ENCODE results near the gene NAA80. TPM values are rescaled to one million over a fixed set of nuclear protein-coding genes. Genes with fewer than 3 reads are reported as not detected.

NAA80 gene
- total and polyA plus RNA-seq, 2 of the 13 experiments (the other 11 are each of a cell fraction or from before 2014, with no cell fraction given), result 3.4 to 8.7 TPM

GRCh38 chr3:50292159-50293078, 6.8 kb downstream of the NAA80 start, which contains the start of gene IFRD2 (continued):
- TF ChIP-seq ZNF670 (CRISPR knock-in tag; IDR thresholded peaks at IDR 0.05; ENCODE audit: borderline replicate concordance), result peak; percentile 88; the same call in 1 of the 2 replicates
- peak; percentile 89; the same call in 2 of the 3 replicates for TF ChIP-seq MXI1 (IDR thresholded peaks at IDR 0.05; ENCODE audit: borderline replicate concordance, low read depth, low read length)
- peak; percentile 96; the same call in 1 of the 2 replicates for TF ChIP-seq ZNF572 (CRISPR knock-in tag; IDR thresholded peaks at IDR 0.05)
- peak; percentile 50; the same call in 1 of the 2 replicates for TF ChIP-seq ZNF691 (CRISPR knock-in tag; IDR thresholded peaks at IDR 0.05; ENCODE audit: borderline replicate concordance, low read depth)
- no peak for TF ChIP-seq ZNF567 (CRISPR knock-in tag; IDR thresholded peaks at IDR 0.05; ENCODE audit: borderline replicate concordance)
- peak; percentile 48; the same call in 1 of the 2 replicates for TF ChIP-seq IRX3 (CRISPR knock-in tag; IDR thresholded peaks at IDR 0.05; ENCODE audit: borderline replicate concordance, low read depth)
- peak; percentile 93 for TF ChIP-seq ZHX2 (IDR thresholded peaks at IDR 0.05; ENCODE audit: low read depth)
- TF ChIP-seq ZHX2 (CRISPR knock-in tag; IDR thresholded peaks at IDR 0.05; ENCODE audit: borderline replicate concordance), result no peak
- TF ChIP-seq TFAP4 (IDR thresholded peaks at IDR 0.05; ENCODE audit: borderline replicate concordance, low read depth), result peak; percentile 51; the same call in 1 of the 2 replicates
- peak; percentile 74; the same call in 1 of the 2 replicates for TF ChIP-seq ZNF350 (CRISPR knock-in tag; IDR thresholded peaks at IDR 0.05; ENCODE audit: borderline replicate concordance, low read depth)
- TF ChIP-seq ZFX (CRISPR knock-in tag; IDR thresholded peaks at IDR 0.05; ENCODE audit: low read depth), result peak; percentile 79
- peak; percentile 62; the same call in 1 of the 2 replicates for TF ChIP-seq E2F5 (CRISPR knock-in tag; conservative IDR thresholded peaks at IDR 0.05)
- 0 out of 2 replicates have a peak, but pooled peaks have one; percentile 55 for TF ChIP-seq GTF3A (CRISPR knock-in tag; conservative IDR thresholded peaks at IDR 0.05)
- peak; percentile 52; the same call in 1 of the 2 replicates for TF ChIP-seq ZSCAN9 (CRISPR knock-in tag; IDR thresholded peaks at IDR 0.05; ENCODE audit: borderline replicate concordance)
- TF ChIP-seq ZFP41 (CRISPR knock-in tag; IDR thresholded peaks at IDR 0.05; ENCODE audit: borderline replicate concordance), result no peak
- TF ChIP-seq ZBTB7A (CRISPR knock-in tag; IDR thresholded peaks at IDR 0.05), result peak; percentile 61; the same call in 1 of the 2 replicates
- TF ChIP-seq BCL3 (CRISPR knock-in tag; IDR thresholded peaks at IDR 0.05), result peak; percentile 76; the same call in 1 of the 2 replicates
